Progenitor cell of endocrine pancreas (in vitro differentiated cells): ENCODE results near the gene ZNF76. TPM values are rescaled to one million over a fixed set of nuclear protein-coding genes. Genes with fewer than 3 reads are reported as not detected.

Experiments
- DNase-seq: peaks from one replicate; pipeline ENCODE4 v3.0.0; 2021; ENCODE audit warnings: low spot score; ENCODE audit not compliant: unreplicated experiment
- H3K27ac Mint-ChIP-seq: 2 replicates; pipeline ENCODE4 v1.8.0; 2021; ENCODE audit warnings: mild to moderate bottlenecking, moderate library complexity, mixed read lengths
- H3K27me3 Mint-ChIP-seq: 2 replicates; pipeline ENCODE4 v1.8.0; 2021; ENCODE audit warnings: mixed read lengths
- H3K36me3 Mint-ChIP-seq: 2 replicates; pipeline ENCODE4 v1.8.0; 2022; ENCODE audit warnings: mixed read lengths; ENCODE audit not compliant: insufficient read depth
- H3K4me1 Mint-ChIP-seq: 2 replicates; pipeline ENCODE4 v1.8.0; 2021; ENCODE audit warnings: low read depth, mixed read lengths
- H3K4me3 Mint-ChIP-seq: 2 replicates; pipeline ENCODE4 v1.8.0; 2021; ENCODE audit warnings: low read depth, mild to moderate bottlenecking, moderate library complexity, mixed read lengths
- H3K9me3 Mint-ChIP-seq: 2 replicates; pipeline ENCODE4 v1.8.0; 2021; ENCODE audit warnings: low read depth, mixed read lengths
- total RNA-seq: library from RNA; stranded (reverse); gene quantifications from 2 replicates; pipeline ENCODE4 v1.2.1, GENCODE V29; 2021
- TF ChIP-seq, protein P1 (sequence below): fragments of 200-600 bp; sonication (generic); IDR thresholded peaks from one replicate; pipeline ENCODE4 v1.5.0; 2021; ENCODE audit warnings: antibody characterized with exemption, mild to moderate bottlenecking; ENCODE audit not compliant: unreplicated experiment

Gene ZNF76
- total RNA-seq, 1 donor from 2014 or later, result 61.2 TPM

DNA sequence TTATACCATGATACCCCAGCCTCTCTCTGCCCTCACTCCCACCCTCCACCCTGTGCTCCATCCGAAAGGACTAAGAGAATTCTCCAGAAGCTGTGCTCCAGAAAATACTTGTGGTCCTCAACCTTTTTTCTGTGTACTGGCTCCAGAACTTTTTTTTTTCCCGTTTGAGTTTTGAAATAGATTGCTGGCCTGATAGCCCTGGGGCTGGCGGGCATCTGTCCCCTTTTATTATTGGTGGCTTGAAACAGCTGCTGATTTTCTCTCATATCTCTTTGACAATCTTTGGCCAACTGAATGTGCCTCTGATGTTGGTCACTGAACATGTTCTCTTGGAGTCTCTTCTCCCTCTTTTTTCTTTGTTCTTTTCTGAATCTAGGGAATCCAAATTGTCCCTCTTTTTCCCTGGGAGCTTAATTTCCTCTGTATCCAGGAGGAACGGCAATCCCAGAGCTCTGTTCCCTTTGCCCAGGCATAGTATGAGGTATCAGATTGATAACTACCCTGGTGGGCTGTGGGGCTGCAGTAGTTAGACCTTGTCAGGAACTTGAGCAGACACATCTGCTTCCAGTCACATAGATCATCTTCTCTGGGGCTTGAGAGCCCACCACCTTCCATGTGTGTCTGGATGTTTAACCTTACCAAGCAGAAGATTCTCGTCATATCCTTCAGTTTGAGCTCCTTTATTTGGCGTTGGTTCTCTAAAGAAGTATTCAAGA lies 84.5 kb downstream of the ZNF76 start:
- H3K27me3 Mint-ChIP-seq, result peaks cover 4% of the 10 kb centered on the region

More for the DNA sequence above, 84.5 kb downstream of the ZNF76 start:
- H3K9me3 Mint-ChIP-seq, result peaks cover 3% of the 10 kb centered on the region
- TF ChIP-seq, protein P1, sequence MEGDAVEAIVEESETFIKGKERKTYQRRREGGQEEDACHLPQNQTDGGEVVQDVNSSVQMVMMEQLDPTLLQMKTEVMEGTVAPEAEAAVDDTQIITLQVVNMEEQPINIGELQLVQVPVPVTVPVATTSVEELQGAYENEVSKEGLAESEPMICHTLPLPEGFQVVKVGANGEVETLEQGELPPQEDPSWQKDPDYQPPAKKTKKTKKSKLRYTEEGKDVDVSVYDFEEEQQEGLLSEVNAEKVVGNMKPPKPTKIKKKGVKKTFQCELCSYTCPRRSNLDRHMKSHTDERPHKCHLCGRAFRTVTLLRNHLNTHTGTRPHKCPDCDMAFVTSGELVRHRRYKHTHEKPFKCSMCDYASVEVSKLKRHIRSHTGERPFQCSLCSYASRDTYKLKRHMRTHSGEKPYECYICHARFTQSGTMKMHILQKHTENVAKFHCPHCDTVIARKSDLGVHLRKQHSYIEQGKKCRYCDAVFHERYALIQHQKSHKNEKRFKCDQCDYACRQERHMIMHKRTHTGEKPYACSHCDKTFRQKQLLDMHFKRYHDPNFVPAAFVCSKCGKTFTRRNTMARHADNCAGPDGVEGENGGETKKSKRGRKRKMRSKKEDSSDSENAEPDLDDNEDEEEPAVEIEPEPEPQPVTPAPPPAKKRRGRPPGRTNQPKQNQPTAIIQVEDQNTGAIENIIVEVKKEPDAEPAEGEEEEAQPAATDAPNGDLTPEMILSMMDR, result no peak
- H3K36me3 Mint-ChIP-seq, result peaks cover 3% of the 10 kb centered on the region
- H3K4me1 Mint-ChIP-seq, result peaks cover 10% of the 10 kb centered on the region
- peak overlapping the region; percentile 90 for H3K4me3 Mint-ChIP-seq
- DNase-seq, result no peak
- H3K27ac Mint-ChIP-seq, result peak overlapping the region; percentile 12

Other genes starting within 250 kb of the ZNF76 start
- not detected in 2 replicates for gene TCP11, start 118.4 kb upstream of the ZNF76 start, total RNA-seq
- gene SCUBE3, start 45.8 kb upstream of the ZNF76 start, total RNA-seq, result 31.1 and 35.3 TPM in 2 replicates
- gene DEF6, start 38.1 kb downstream of the ZNF76 start, total RNA-seq, result 5.7 and 5.9 TPM in 2 replicates
- 13.9 and 14.0 TPM in 2 replicates for gene PPARD, start 82.8 kb downstream of the ZNF76 start, total RNA-seq
- 9.3 and 10.6 TPM in 2 replicates for gene FANCE, start 192.6 kb downstream of the ZNF76 start, total RNA-seq
- 1,416 and 1,451 TPM in 2 replicates for gene RPL10A, start 208.7 kb downstream of the ZNF76 start, total RNA-seq
- gene TEAD3, start 237.3 kb downstream of the ZNF76 start, total RNA-seq, result 42.5 and 43.4 TPM in 2 replicates